Vagina (tissue), 2 donors: Measurements from ENCODE around the gene ATP6V1E1. TPM values are rescaled to one million over a fixed set of nuclear protein-coding genes. Genes with fewer than 3 reads are reported as not detected.

Experiments
- DNase-seq, 2 donors: peaks; one replicate each; pipeline ENCODE4 v3.0.0-alpha.2; 2017; ENCODE audit errors: extremely low spot score in 2 of 2
- H3K27ac ChIP-seq: fragments of 200-600 bp; sonication (generic); one replicate; pipeline ENCODE4 v1.5.1; 2019
- H3K27me3 ChIP-seq: fragments of 200-600 bp; sonication (generic); one replicate; pipeline ENCODE4 v1.5.1; 2019
- H3K36me3 ChIP-seq, 2 donors: fragments of 200-600 bp; sonication (generic); one replicate each; pipeline ENCODE4 v1.5.1; 2017 to 2019
- H3K4me1 ChIP-seq: fragments of 200-600 bp; sonication (generic); one replicate; pipeline ENCODE4 v1.5.1; 2019
- H3K4me3 ChIP-seq, 2 donors: fragments of 200-600 bp; sonication (generic); 1 replicate in 1 of 2; 2 replicates in 1 of 2; pipeline ENCODE4 v1.5.1; 2016 to 2019
- H3K9me3 ChIP-seq: fragments of 200-600 bp; sonication (generic); one replicate; pipeline ENCODE4 v1.5.1; 2019
- CTCF ChIP-seq, 3 experiments: fragments of 450-650 bp in 2 of 3; fragments of 200-600 bp in 1 of 3; sonication (generic) in 1 of 3; IDR thresholded peaks; one replicate each; pipeline ENCODE4 v1.5.1; 2017 to 2019; ENCODE audit warnings: antibody characterized with exemption in 3 of 3, mild to moderate bottlenecking in 2 of 3, moderate library complexity in 2 of 3
- POLR2A ChIP-seq, 2 donors: fragments of 450-650 bp; IDR thresholded peaks; one replicate each; pipeline ENCODE4 v1.6.1; 2017; ENCODE audit warnings: antibody characterized with exemption in 2 of 2, mild to moderate bottlenecking in 2 of 2, moderate library complexity in 2 of 2
- POLR2AphosphoS5 ChIP-seq, 2 donors: sonication (generic); formaldehyde crosslinking; IDR thresholded peaks; one replicate each; pipeline ENCODE4 v1.9.0; 2017; ENCODE audit warnings: antibody characterized with exemption in 2 of 2, mild to moderate bottlenecking in 2 of 2, low read depth in 1 of 2; ENCODE audit not compliant: insufficient read depth in 1 of 2
- intact Hi-C: fragments of 100-400 bp; cut with DNase I; formaldehyde crosslinking; loops from one replicate; pipeline ENCODE4 v1.15.1; 2023
- total RNA-seq: library from RNA; depleted of rRNA; stranded (reverse); fragments of >200 nt; gene quantifications from one replicate; pipeline ENCODE4 v1.2.3, GENCODE V29; 2016

The ATP6V1E1 gene
- total RNA-seq, 1 donor from 2014 or later, result 88.9 TPM

GRCh38 chr22:17629173-17629489 is 582 bp upstream of the ATP6V1E1 start:
- DNase-seq, result no peak
- intact Hi-C loops, result loop anchor here (5.0 kb wide), 1 partner anchor 57 kb away; no protein-coding TSS in a partner anchor
- peak overlapping the region; percentile 86 to 90 for H3K4me3 ChIP-seq
- H3K4me1 ChIP-seq, result peaks cover 40% of the 10 kb centered on the region
- TF ChIP-seq POLR2A (IDR thresholded peaks at IDR 0.05) (no peak), CTCF (IDR thresholded peaks at IDR 0.05) (no peak), POLR2AphosphoS5 (IDR thresholded peaks at IDR 0.05; ENCODE audit: insufficient read depth in 1 of 2, low read depth in 1 of 2) (no peak)
- no peaks in the 10 kb centered on the region for H3K9me3 ChIP-seq
- no peaks in the 10 kb centered on the region for H3K36me3 ChIP-seq
- no peaks in the 10 kb centered on the region for H3K27me3 ChIP-seq
- H3K27ac ChIP-seq, result peak overlapping the region; percentile 93

GRCh38 chr22:17627961-17628405 is 566 bp downstream of the ATP6V1E1 start:
- Histone ChIP-seq H3K36me3 (no peaks in the 10 kb centered on the region), H3K27me3 (no peaks in the 10 kb centered on the region), H3K27ac (peak overlapping the region; percentile 93), H3K4me3 (peak overlapping the region; percentile 86 to 90), H3K9me3 (no peaks in the 10 kb centered on the region), H3K4me1 (peaks cover 35% of the 10 kb centered on the region)
- intact Hi-C loops, result loop anchor here (5.0 kb wide), 1 partner anchor 56 kb away; no protein-coding TSS in a partner anchor
- DNase-seq, result peak in 1 of 2 donors; percentile 91
- TF ChIP-seq POLR2A (IDR thresholded peaks at IDR 0.05) (no peak), POLR2AphosphoS5 (IDR thresholded peaks at IDR 0.05; ENCODE audit: insufficient read depth in 1 of 2, low read depth in 1 of 2) (no peak), CTCF (IDR thresholded peaks at IDR 0.05) (no peak)

GRCh38 chr22:17613280-17613679 is 15.3 kb downstream of the ATP6V1E1 start:
- Histone ChIP-seq H3K4me1 (no peaks in the 10 kb centered on the region), H3K4me3 (no peak overlapping the region), H3K27ac (no peak overlapping the region), H3K36me3 (peaks cover 5 to 54% of the 10 kb centered on the region in 2 donors), H3K27me3 (no peaks in the 10 kb centered on the region), H3K9me3 (no peaks in the 10 kb centered on the region)
- intact Hi-C loops, result no loop called here
- TF ChIP-seq POLR2AphosphoS5 (IDR thresholded peaks at IDR 0.05; ENCODE audit: insufficient read depth in 1 of 2, low read depth in 1 of 2), result no peak
- no peak for TF ChIP-seq CTCF (IDR thresholded peaks at IDR 0.05)
- TF ChIP-seq POLR2A (IDR thresholded peaks at IDR 0.05), result no peak
- DNase-seq, result no peak

GRCh38 chr22:17612057-17612456 is 16.5 kb downstream of the ATP6V1E1 start:
- peaks cover 5 to 53% of the 10 kb centered on the region in 2 donors for H3K36me3 ChIP-seq
- no peak for DNase-seq
- intact Hi-C loops, result no loop called here
- H3K9me3 ChIP-seq, result no peaks in the 10 kb centered on the region
- H3K4me1 ChIP-seq, result no peaks in the 10 kb centered on the region
- H3K27ac ChIP-seq, result no peak overlapping the region
- no peak overlapping the region for H3K4me3 ChIP-seq
- H3K27me3 ChIP-seq, result no peaks in the 10 kb centered on the region
- no peak for TF ChIP-seq CTCF (IDR thresholded peaks at IDR 0.05)
- TF ChIP-seq POLR2A (IDR thresholded peaks at IDR 0.05), result no peak
- no peak for TF ChIP-seq POLR2AphosphoS5 (IDR thresholded peaks at IDR 0.05; ENCODE audit: insufficient read depth in 1 of 2, low read depth in 1 of 2)

GRCh38 chr22:17607891-17608521 is 20.5 kb downstream of the ATP6V1E1 start:
- TF ChIP-seq POLR2A (IDR thresholded peaks at IDR 0.05) (no peak), CTCF (IDR thresholded peaks at IDR 0.05) (no peak), POLR2AphosphoS5 (IDR thresholded peaks at IDR 0.05; ENCODE audit: insufficient read depth in 1 of 2, low read depth in 1 of 2) (no peak)
- Histone ChIP-seq H3K27me3 (no peaks in the 10 kb centered on the region), H3K4me3 (no peak overlapping the region), H3K4me1 (no peaks in the 10 kb centered on the region), H3K36me3 (peaks cover 5 to 36% of the 10 kb centered on the region in 2 donors), H3K27ac (no peak overlapping the region), H3K9me3 (no peaks in the 10 kb centered on the region)
- intact Hi-C loops, result no loop called here
- DNase-seq, result no peak
